Heart left ventricle (tissue), 13 donors: ENCODE data around the gene JDP2.

ENCODE experiments used
- POLR2A ChIP-seq, 2 donors: fragments of 450-650 bp; IDR thresholded peaks; one replicate each; pipeline ENCODE4 v1.6.1; 2017; ENCODE audit warnings: antibody characterized with exemption in 2 of 2, mild to moderate bottlenecking in 2 of 2, moderate library complexity in 2 of 2
- TF ChIP-seq, protein P1 (sequence below), 12 donors: fragments of 200-600 bp; sonication (generic) in 4 of 12; IDR thresholded peaks; one replicate each; pipeline versions ENCODE4 v1.5.0 to v1.8.0; 2018 to 2022; ENCODE audit warnings: antibody characterized with exemption in 12 of 12, mild to moderate bottlenecking in 5 of 12
- donor health status: ischemic (EF 13 %, LVEDD 7.1; RV severe dilation, severe dysfunction).
- donor health status: DM: no; HTN: yes; CAD: no.
- donor health status: DM: no; HTN: no; CAD: no.
- donor health status: ischemic (EF 25% LVEDD 6.9; RV normal size, moderate dysfunction).
- donor health status: ischemic (EF 25% LVEDD 5.7; RV mildly dilated, moderate dysfunction).
- donor health status: ischemic (EF 35%, LVEDD 5.7; RV mildly dilated, moderate dysfunction).
- donor health status: nonischemic (EF 11% LVEDD 7.7; RV severe dilation, severe dysfunction).
- donor health status: DM: yes; HTN: yes; CAD: no.
- donor health status: PGD.
- donor health status: ischemic (EF 29% LVEDD 5.4; RV normal size, mild dysfunction).
- donor health status: nonischemic (EF 23%, LVEDD 6.1; RV moderate dilation, normal function).

GRCh38 chr14:75460394-75460793, 32.6 kb downstream of the JDP2 start:
- TF ChIP-seq, protein P1, sequence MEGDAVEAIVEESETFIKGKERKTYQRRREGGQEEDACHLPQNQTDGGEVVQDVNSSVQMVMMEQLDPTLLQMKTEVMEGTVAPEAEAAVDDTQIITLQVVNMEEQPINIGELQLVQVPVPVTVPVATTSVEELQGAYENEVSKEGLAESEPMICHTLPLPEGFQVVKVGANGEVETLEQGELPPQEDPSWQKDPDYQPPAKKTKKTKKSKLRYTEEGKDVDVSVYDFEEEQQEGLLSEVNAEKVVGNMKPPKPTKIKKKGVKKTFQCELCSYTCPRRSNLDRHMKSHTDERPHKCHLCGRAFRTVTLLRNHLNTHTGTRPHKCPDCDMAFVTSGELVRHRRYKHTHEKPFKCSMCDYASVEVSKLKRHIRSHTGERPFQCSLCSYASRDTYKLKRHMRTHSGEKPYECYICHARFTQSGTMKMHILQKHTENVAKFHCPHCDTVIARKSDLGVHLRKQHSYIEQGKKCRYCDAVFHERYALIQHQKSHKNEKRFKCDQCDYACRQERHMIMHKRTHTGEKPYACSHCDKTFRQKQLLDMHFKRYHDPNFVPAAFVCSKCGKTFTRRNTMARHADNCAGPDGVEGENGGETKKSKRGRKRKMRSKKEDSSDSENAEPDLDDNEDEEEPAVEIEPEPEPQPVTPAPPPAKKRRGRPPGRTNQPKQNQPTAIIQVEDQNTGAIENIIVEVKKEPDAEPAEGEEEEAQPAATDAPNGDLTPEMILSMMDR (IDR thresholded peaks at IDR 0.05): no peak
- TF ChIP-seq POLR2A (IDR thresholded peaks at IDR 0.05): no peak
